ENCODE data around the gene RIN3.

GRCh38 chr14:92515546-92516343 lies 2.2 kb downstream of the RIN3 start:
- TF ChIP-seq SP1 (IDR thresholded peaks at IDR 0.05; ENCODE audit: low read depth, low read length) (no peak), CBX5 (IDR thresholded peaks at IDR 0.05; ENCODE audit: low read depth) (no peak), PKNOX1 (IDR thresholded peaks at IDR 0.05) (no peak), ZNF24 (IDR thresholded peaks at IDR 0.05) (no peak), RAD21 (IDR thresholded peaks at IDR 0.05; ENCODE audit: insufficient read depth, low read depth, low read length) (no peak), KDM1A (IDR thresholded peaks at IDR 0.05; ENCODE audit: borderline replicate concordance) (no peak), SIN3A (IDR thresholded peaks at IDR 0.05; ENCODE audit: low read depth, low read length) (no peak), CTCF (IDR thresholded peaks at IDR 0.05 in 2 of 3, conservative IDR thresholded peaks at IDR 0.05 in 1 of 3; ENCODE audit: control insufficient read depth in 2 of 3, extremely low read depth in 1 of 3, insufficient read depth in 1 of 3, low read depth in 3 of 3, low read length in 3 of 3) (no peak), ZNF274 (IDR thresholded peaks at IDR 0.05; ENCODE audit: insufficient read depth, insufficient read length) (no peak), RUNX3 (IDR thresholded peaks at IDR 0.05; ENCODE audit: low read length) (no peak), RCOR1 (conservative IDR thresholded peaks at IDR 0.05; ENCODE audit: low read depth, low read length) (no peak), ZBTB33 (IDR thresholded peaks at IDR 0.05) (no peak), YY1 (IDR thresholded peaks at IDR 0.05; ENCODE audit: low read depth, low read length) (no peak), DPF2 (IDR thresholded peaks at IDR 0.05) (no peak; the same call in 1 of the 2 replicates)
